ENCODE results near the gene CYTH1.

Gene CYTH1

GRCh38 chr17:78747488-78747887 lies 34.6 kb downstream of the CYTH1 start:
- H3K4me3 ChIP-seq (ENCODE audit: severe bottlenecking): no peak overlapping the region
- ATAC-seq (ENCODE audit: low read depth) (no peak), DNase-seq (ENCODE audit: low spot score) (no peak)
- H3K9me3 ChIP-seq (ENCODE audit: severe bottlenecking): no peaks in the 10 kb centered on the region
- H3K27me3 ChIP-seq (ENCODE audit: insufficient read depth, poor library complexity, severe bottlenecking): no peaks in the 10 kb centered on the region
- H3K4me1 ChIP-seq (ENCODE audit: insufficient read depth, poor library complexity, severe bottlenecking): peaks cover 24% of the 10 kb centered on the region
- no peak for TF ChIP-seq CTCF (IDR thresholded peaks at IDR 0.05; ENCODE audit: poor library complexity, severe bottlenecking)
- H3K27ac ChIP-seq (ENCODE audit: poor library complexity, severe bottlenecking): peak overlapping the region; percentile 41
- H3K36me3 ChIP-seq (ENCODE audit: low read depth): no peaks in the 10 kb centered on the region; the same call in 1 of the 2 replicates

GRCh38 chr17:78746949-78747269 lies 35.2 kb downstream of the CYTH1 start:
- Histone ChIP-seq H3K27me3 (ENCODE audit: insufficient read depth, poor library complexity, severe bottlenecking) (no peaks in the 10 kb centered on the region), H3K27ac (ENCODE audit: poor library complexity, severe bottlenecking) (no peak overlapping the region), H3K36me3 (ENCODE audit: low read depth) (no peaks in the 10 kb centered on the region; the same call in 1 of the 2 replicates), H3K4me3 (ENCODE audit: severe bottlenecking) (no peak overlapping the region), H3K9me3 (ENCODE audit: severe bottlenecking) (no peaks in the 10 kb centered on the region), H3K4me1 (ENCODE audit: insufficient read depth, poor library complexity, severe bottlenecking) (peaks cover 27% of the 10 kb centered on the region)
- ATAC-seq (ENCODE audit: low read depth): no peak
- TF ChIP-seq CTCF (IDR thresholded peaks at IDR 0.05; ENCODE audit: poor library complexity, severe bottlenecking): no peak
- no peak for DNase-seq (ENCODE audit: low spot score)

- no peak for ATAC-seq (ENCODE audit: low read depth)
- TF ChIP-seq CTCF (IDR thresholded peaks at IDR 0.05; ENCODE audit: poor library complexity, severe bottlenecking): no peak
- Histone ChIP-seq H3K9me3 (ENCODE audit: severe bottlenecking) (no peaks in the 10 kb centered on the region), H3K27ac (ENCODE audit: poor library complexity, severe bottlenecking) (no peak overlapping the region), H3K4me1 (ENCODE audit: insufficient read depth, poor library complexity, severe bottlenecking) (peaks cover 28% of the 10 kb centered on the region), H3K4me3 (ENCODE audit: severe bottlenecking) (no peak overlapping the region), H3K27me3 (ENCODE audit: insufficient read depth, poor library complexity, severe bottlenecking) (no peaks in the 10 kb centered on the region), H3K36me3 (ENCODE audit: low read depth) (no peaks in the 10 kb centered on the region; the same call in 1 of the 2 replicates)
- DNase-seq (ENCODE audit: low spot score): no peak
These were observed 35.7 kb downstream of the CYTH1 start for GRCh38 chr17:78746263-78746948.

- ATAC-seq (ENCODE audit: low read depth) (no peak), DNase-seq (ENCODE audit: low spot score) (no peak)
These were observed 36.5 kb downstream of the CYTH1 start for GRCh38 chr17:78745407-78746088.

More at GRCh38 chr17:78745407-78746088, 36.5 kb downstream of the CYTH1 start:
- no peaks in the 10 kb centered on the region; the same call in 1 of the 2 replicates for H3K36me3 ChIP-seq (ENCODE audit: low read depth)
- no peak overlapping the region for H3K27ac ChIP-seq (ENCODE audit: poor library complexity, severe bottlenecking)
- no peaks in the 10 kb centered on the region for H3K9me3 ChIP-seq (ENCODE audit: severe bottlenecking)
- peaks cover 28% of the 10 kb centered on the region for H3K4me1 ChIP-seq (ENCODE audit: insufficient read depth, poor library complexity, severe bottlenecking)
- no peak overlapping the region for H3K4me3 ChIP-seq (ENCODE audit: severe bottlenecking)
- no peaks in the 10 kb centered on the region for H3K27me3 ChIP-seq (ENCODE audit: insufficient read depth, poor library complexity, severe bottlenecking)
- peak; percentile 82 for TF ChIP-seq CTCF (IDR thresholded peaks at IDR 0.05; ENCODE audit: poor library complexity, severe bottlenecking)

All from RWPE2 (cell line).